Stimulated activated CD4-positive, alpha-beta T cell treated with anti-CD3 and anti-CD28 coated beads, TNF-alpha, amount 100 ng/mL, for 1 hour (primary cell): ENCODE results near the gene HTR4.
"Not testable (repeated sequence)": the region's sequence is repeated elsewhere in the genome, so short reads cannot be mapped to it uniquely, and the experiment has no call there.

Source experiments
- DNase-seq, 3 donors: peaks; one replicate each; pipeline ENCODE4 v3.0.0-alpha.2; 2020; ENCODE audit warnings: low read depth in 3 of 3, low spot score in 1 of 3

Gene HTR4

DNA sequence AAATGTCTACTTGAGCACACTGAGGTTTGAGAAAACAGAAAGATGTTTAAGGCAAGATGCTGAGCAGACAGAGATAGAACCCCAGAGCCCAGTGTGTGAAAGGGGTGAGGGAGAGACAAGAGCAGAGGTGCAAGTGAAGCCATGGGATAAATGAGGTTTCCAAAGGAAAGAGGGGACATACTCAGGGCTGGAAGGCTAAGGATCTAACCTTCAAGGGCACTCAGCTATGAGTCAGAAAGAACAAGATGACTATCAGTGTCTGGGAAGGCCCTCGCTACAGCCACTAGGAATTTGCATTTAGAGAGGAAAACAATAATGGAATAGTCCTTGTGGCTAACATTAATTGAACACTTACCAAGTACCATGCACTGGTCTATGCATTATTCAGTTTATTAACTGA, 113.7 kb downstream of the HTR4 start:
- DNase-seq, result no peak

DNA sequence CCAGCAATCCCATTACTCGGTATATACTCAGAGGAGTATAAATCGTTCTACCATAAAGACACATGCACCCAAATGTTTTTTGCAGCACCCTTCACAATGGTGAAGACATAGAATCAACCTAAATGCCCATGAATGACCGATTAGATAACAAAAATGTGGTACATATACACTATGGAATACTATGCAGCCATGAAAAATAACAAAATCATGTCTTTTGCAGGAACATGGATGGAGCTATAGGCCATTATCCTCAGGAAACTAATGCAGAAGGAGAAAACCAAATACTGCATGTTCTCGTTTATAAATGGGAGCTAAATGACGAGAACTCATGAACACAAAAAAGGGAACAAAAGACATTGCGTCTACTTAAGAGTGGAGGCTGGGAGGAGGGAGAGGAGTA, 114.5 kb downstream of the HTR4 start:
- DNase-seq, result no peak

DNA sequence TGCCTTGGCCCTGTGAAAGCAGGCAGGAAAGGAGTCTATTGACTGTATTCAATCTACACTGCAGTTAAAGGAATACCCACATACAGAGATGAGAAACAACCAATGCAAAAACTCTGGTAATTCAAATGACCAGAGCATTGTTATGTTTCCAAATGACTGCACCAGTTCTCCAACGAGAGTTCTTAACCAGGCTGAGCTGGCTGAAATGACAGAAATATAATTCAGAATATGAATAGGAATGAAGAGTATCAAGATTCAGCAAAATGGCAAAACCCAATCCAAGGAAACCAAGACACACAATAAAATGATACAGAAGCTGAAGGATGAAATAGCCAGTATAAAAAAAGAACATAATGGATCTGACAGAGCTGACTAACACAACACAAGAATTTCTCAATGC, 119.1 kb downstream of the HTR4 start:
- DNase-seq, result no peak

DNA sequence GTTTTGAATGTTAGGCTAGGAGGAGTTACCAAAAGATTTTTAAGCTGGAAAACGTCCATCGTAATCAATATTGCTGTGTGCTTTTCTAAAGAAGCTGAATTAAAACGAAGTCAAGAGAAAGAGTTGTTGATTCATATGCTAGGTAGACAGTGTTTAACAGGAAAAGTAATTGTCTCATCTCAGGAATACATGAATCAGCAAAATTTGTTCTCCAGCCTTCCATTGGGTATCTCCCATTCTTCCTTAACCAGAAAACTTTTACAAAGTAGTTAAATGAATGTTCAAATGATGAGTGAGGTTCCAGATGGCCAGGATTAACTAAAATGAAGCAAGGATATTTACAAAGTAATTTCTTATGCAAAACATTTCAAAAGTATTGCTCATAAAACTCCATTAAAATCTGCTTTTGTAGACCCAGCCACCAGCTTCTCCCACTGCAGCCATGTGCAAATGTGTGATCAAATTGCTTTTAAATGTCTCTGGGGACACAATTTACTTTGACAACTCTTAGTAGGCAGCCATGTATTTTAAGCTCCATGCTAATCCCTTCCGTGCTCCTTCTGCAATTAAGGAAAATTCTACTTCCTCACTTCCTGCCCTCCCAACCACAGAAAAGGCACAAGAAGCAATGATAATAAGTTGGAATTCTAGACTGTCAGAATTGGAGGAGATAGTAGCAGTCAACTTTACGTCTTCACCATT, 121.2 kb downstream of the HTR4 start:
- no peak for DNase-seq

DNA sequence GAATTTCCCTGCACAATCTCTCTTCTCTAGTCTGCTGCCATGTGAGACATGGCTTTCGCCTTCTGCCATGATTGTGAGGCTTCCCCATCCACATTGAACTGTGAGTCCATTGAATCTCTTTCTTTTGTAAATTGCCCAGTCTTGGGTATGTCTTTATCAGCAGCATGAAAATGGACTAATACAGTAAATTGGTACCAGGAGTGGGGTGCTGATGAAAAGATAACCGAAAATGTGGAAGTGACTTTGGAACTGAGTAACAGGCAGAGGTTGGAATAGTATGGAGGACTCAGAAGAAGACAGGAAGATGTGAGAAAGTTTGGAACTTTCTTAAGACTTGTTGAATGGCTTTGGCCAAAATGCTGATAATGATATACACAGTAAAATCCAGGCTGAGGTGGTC, 124.9 kb downstream of the HTR4 start:
- not testable (repeated sequence) for DNase-seq

DNA sequence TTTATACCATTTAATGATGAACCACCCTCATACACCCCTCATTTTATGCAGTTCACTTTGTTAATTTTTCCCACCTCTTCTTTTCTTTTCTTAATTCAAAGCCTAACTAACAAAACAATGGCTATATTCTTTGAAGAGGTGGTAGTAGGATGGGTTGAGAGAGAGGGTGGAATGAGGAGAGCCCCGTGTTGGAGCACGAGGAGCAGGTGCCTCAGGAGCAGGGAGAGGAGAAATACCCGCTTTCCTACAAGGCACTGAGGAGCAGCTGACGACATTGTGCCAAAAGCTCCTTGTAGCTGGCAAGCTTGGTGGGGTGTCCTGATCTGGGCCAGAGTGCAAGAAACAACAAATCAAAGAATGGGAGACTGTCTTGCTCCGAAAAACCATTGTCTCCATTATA, 129.6 kb downstream of the HTR4 start:
- no peak for DNase-seq

DNA sequence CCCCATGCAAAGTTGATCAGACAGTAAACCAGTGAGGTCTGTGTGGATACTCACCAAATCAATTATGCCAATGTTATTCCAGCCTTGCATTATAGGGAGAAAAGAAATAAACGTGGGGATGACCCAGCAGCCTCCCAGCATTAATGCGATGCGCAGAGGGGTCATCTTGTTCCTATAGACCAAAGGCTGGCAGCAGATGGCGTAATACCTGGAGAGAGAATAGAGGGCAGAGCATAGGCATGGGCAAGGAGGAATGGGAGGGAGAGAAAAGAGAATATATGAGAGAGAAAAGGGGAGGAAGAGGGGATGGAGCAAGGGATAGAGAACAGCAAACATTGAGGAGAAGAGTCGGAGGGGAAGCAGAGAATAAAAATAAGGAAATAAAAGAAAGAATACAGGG, 131.2 kb downstream of the HTR4 start:
- no peak for DNase-seq

DNA sequence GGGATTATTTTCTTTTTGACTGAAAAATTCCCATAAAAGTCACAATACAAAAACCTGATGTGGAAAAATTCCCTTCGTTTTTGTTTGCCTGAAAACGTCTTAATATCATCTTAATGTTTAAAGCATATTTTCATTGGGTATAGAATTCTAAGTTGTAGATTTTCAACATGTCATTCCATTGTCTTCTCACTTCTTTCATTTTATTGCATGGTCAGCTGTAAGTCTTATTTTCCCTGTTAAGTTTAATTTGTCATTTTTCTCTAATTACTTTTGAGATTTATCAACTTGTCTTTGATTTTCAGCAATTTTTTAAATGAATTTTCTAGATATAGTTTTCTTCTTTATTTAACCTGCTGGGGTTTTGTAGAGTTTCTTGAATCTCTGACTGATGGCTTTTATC, 138.9 kb downstream of the HTR4 start:
- DNase-seq, result no peak

DNA sequence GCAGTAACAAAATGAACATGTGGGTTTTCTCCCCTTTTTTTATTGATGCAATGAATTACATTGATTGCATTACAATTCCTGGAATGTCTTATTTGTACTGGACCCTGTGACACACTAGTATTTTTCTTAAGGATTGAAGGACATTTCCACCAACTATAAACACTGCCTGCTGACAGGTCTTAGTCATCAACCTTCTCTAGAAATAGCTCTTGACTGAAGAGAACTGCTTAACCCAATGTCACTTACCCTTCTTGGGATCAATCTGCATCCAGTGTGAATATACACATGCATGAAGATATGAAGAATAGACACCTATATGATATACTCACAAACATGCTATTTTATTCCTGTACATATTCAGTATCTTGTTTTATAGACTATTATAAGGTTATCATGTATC, 140.0 kb downstream of the HTR4 start:
- DNase-seq, result no peak

DNA sequence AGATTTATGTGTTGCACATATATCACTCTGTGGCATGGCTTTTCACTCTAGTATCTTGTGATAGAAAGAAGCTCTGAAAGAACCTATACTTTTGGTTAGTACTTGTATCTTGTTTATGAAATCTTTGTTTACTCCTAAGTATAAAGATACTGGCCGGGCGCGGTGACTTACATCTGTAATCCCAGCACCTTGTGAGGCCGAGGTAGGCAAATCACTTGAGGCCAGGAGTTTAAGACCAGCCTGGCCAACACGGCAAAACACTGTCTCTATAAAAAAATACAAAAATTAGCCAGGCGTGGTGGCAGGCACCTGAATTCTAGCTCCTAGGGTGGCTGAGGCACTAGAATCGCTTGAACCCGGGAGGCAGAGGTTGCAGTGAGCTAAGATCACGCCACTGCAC, 141.8 kb downstream of the HTR4 start:
- no peak for DNase-seq

DNA sequence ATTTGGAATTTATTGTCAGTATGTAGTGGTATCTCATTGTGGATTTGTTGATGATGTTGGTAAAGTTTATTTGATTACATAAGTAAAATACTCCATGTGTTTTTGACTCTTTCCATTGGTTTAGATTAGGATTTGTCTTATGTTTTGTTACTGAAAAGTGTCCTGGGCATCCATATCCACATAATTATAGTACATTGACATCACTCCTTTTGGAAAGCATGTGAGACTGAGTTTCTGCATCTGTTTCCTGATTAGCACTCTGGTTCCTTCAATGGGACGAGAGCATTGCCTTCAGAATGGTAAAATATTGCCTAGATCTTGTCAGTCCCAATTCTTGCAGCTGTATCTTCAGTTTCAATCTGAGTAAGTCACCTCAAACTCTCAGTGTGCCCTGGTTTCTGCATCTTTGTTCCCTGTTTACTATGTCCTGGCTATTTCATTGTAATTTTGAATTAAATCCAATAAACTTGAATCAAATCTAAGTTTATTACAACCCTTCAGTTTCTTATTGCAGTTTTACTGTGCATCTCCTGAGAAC, 142.4 kb downstream of the HTR4 start:
- no peak for DNase-seq

DNA sequence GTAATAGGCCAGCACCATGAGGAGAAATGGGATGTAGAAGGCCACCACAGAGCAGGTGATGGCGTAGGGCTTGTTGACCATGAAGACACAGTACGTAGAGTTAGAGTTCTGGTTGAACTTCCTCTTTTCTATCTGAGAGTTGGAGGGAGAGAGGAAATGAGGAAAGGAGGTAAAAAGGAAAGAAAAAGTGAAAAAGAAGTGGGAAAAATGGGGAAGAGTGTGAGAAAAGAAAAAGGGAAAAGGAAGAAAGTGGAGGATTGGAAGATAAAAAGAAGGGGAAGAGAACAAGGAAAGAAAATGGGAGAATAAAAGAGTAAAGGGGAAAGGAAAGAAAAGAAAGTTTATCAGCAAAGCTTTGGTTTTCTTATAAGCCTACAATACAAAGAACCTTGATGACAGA, 144.4 kb downstream of the HTR4 start:
- no peak for DNase-seq

DNA sequence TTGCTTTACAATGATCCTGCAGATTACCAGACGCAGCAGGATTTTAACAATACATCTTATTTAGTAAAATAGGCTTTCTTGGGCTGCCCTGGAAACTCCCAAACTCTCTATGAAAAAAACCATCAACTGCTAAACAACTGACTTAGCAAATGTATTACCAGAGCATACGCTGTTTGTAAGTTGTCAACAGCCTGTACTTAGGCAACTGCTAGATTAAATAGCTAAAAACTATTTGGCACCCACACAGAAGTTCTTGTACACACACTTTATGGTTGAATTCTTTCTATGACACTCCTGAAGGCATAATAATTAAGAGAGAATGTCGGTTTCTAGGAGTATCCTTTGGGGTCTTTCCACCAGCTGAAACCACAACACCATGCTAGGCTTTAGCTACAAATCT, 146.7 kb downstream of the HTR4 start:
- no peak for DNase-seq

DNA sequence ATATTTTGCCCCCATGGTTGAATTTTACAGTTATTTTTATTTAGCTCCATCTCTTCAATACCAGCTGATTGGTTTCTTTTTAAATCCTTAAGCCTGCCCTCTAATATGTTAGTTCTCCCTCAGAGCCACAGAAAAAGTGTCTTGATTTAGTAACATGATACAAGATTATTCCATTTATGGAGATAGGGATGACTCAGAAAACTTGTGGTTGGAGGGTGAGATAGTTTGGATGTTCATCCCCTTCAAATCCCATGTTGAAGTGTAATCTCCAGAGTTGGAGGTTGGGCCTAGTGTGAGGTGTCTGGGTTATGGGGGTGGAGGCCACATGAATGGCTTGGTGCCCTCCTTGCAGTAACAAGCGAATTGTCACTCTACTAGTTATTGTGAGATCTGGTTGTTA, 154.9 kb downstream of the HTR4 start:
- no peak for DNase-seq

DNA sequence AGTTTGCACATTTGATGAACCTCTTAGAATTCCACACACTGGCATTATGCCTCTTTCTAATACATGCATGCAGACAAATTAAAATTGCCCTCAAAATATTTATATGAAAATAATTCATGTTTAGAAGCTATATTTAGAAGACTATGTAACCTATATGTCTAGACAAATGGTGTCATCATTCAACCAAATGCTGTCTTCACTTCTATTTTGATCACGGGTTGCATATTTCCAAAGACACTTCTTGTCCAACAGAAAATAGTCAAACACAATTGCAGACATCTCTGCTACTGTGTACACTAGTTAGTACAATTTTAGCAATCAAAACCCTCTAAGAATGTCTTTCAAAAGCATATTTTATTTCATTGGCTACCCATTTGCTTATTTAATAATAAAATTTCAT, 156.6 kb downstream of the HTR4 start:
- no peak for DNase-seq

DNA sequence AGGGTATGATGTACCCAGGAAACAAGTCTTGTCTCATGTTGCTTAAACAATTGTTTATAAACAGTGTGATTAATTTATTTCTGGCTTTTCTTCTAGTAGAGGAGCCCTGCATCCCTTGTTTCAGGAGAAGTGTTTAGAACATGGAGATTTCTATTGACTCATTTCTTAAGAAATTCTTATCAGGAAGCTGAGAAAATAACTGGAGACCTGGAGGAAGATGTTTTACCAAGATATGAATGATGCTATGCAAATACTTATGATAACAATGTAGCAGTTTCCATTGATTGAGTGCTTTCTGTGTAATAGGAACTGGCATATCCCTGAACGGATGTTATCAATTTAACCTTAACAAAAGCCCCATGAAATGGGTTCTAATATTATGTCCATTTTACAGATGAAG, 162.0 kb downstream of the HTR4 start:
- no peak for DNase-seq

DNA sequence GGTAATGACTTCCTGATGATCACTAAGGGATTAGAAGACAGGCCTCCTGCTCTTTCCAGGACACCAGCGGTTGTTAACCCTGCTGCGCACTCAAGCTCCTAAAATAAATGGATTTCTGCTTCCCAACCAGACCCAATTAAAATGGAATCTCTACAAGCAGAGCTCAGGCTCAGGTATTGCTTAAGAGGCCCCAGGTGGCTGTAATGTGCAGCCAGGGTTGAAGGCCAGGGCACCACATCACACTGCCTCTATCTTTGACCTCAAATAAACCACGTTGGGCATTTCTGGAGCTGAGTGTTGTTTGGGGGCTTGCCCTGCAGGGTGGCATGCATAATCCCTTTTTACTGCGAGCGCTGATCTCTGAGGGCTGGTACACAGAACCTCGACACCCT, 162.5 kb downstream of the HTR4 start:
- DNase-seq, result no peak

DNA sequence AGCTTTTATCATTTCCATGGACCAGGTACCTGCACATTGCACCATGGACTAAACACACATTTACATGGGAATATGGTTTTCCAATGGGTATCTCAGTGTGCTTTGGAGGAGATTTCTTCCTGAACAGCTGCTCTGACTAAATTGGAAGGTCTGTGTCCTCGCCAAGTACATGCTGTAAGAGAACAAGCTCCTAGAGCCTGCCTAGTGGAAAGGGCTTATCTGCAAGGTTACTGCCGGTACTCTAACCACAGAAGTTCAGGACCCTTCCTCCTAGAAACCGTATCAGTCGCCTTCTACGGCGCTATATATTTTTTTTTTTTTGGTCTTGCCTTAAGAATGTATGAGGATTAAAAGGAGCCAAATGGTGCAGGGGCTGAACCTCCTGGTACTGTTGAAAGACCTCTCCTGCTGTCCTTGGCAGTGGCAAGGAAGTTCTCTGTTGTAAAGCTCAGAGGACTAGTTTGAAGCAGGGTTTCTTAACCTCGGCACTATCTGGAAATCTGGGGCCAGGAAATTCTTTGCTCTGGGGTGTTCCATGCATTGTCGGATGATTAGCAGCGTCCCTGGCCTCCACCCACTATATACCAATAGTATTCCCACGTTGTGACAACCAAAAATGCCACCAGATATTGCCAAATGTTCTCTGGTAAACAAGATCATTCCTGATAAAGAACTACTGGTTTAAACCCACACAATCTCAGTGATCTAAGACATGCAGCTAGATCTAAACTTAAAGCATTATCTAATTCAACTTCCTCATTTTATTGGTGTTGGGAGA, 163.1 kb downstream of the HTR4 start:
- no peak for DNase-seq

DNA sequence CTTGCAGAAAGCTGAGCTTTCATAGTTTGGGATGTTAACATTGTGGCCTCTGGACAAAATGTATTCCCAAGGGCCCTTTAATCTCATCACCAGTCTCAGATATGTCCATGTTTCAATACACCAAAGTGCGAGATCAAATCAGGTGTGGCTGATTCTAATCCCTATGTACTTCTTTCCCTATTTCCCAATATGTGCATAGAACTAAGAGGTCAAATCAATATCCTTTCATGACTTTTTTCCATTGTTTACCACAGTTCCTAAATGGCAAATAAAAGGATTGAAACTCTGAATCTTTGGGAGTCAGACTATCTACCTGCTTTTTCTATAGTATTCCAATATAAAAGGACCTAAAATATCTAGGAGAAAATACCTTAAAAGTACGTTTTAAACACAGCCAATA, 165.6 kb downstream of the HTR4 start:
- no peak for DNase-seq

DNA sequence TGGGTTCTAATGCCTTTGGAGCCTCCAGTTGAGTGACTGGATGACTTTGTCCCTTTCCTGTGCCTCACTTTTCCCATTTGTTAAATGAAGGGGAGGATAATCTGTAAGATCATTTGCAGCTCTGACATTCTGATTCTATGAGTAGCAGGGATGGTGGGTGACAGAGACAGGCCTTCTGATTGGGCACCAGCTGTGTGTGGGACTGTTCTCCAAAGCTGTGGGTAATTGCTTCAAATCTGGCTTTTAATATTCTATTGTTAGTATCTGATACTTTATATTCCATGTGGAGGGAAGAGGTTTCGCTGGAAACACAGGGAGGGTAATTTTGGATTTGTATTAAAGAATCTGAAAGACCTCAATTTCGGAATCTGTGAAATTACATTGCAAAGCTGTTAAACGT, 167.9 kb downstream of the HTR4 start:
- DNase-seq, result no peak

DNA sequence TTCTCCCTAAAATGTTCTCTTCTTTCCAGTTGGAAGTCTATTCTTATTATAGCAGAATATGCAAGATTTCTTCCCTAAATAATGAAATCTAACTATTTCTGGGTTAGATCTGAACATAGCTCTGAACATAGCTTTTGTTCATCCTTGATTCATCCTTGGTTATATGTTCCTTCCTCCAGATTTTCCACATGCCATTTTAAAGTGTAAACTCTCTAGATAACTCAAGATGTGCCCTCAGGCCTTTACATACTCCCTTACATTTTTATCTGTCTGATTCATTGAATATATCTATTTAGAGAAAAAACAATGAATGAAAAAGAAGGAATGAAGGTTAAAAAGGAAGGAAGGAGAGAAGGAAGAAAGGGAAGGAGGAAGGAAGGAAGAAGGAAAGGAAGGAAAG, 169.7 kb downstream of the HTR4 start:
- DNase-seq, result no peak

DNA sequence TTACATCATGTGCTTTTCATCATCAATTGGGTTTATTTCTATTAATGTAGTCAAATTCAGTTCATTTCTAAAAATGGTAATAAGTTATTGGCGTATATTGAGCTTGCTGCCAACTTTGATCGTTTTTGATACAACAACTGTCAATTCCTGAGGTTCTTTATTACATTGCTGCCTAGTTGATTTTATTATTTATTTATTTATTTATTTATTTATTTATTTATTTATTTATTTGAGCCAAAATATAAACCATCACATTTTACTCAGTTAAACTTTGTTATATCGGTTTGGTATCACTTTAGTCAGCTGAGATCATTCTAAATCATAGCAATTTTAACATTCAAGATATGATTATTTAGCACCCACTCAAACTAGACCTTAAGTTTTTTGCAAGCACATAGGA, 170.6 kb downstream of the HTR4 start:
- DNase-seq, result no peak
